CD4-positive, alpha-beta T cell (primary cell): Measurements from ENCODE around the gene BTBD9. TPM values are rescaled to one million over a fixed set of nuclear protein-coding genes. Genes with fewer than 3 reads are reported as not detected.

Experiments used
- ATAC-seq: fragments of 200-7000 bp; cut with Tn5 transposase; one replicate; pipeline ENCODE4 v1.10.0; 2022; ENCODE audit warnings: mild to moderate bottlenecking; ENCODE audit not compliant: poor library complexity
- CTCF ChIA-PET: fragments of 350-600 bp; sonication (Branson Sonifier 250); formaldehyde crosslinking; loops from one replicate; lab custom pipeline; 2021; ENCODE audit warnings: antibody characterized with exemption, inconsistent platforms; lab: Charles Lee
- POLR2A ChIA-PET: fragments of 350-600 bp; sonication (Branson Sonifier 250); formaldehyde crosslinking; loops from one replicate; lab custom pipeline; 2021; ENCODE audit warnings: antibody characterized with exemption, inconsistent platforms; lab: Charles Lee
- DNase-seq, 14 experiments: peaks; one replicate each; pipeline ENCODE4 v3.0.0-alpha.2; 2013 to 2020; ENCODE audit warnings: mixed read lengths in 2 of 14
- H3K27ac ChIP-seq, 2 donors: one replicate each; pipeline versions ENCODE4 v1.5.1 to v1.7.0; 2013; ENCODE audit warnings: low read length in 2 of 2, low read depth in 1 of 2, mild to moderate bottlenecking in 1 of 2
- H3K27me3 ChIP-seq, 2 experiments: 1 replicate in 1 of 2; 2 replicates in 1 of 2; pipeline versions ENCODE4 v1.6.1 to v1.7.0; 2013; ENCODE audit warnings: low read length in 2 of 2, control low read depth in 1 of 2, mild to moderate bottlenecking in 1 of 2, moderate library complexity in 1 of 2; ENCODE audit not compliant: insufficient read depth in 2 of 2, control insufficient read depth in 1 of 2
- H3K36me3 ChIP-seq: one replicate; pipeline ENCODE4 v1.6.1; 2013; ENCODE audit warnings: low read length, control low read depth; ENCODE audit not compliant: insufficient read depth
- H3K4me1 ChIP-seq: one replicate; pipeline ENCODE4 v1.6.1; 2013; ENCODE audit warnings: low read length, control low read depth; ENCODE audit not compliant: insufficient read depth
- H3K4me3 ChIP-seq: one replicate; pipeline ENCODE4 v1.5.1; 2013; ENCODE audit warnings: mild to moderate bottlenecking, low read length, moderate library complexity
- H3K9me3 ChIP-seq, 2 experiments: 1 replicate in 1 of 2; 2 replicates in 1 of 2; pipeline versions ENCODE4 v1.6.1 to v1.7.0; 2013; ENCODE audit warnings: low read length in 2 of 2, mild to moderate bottlenecking in 2 of 2, control low read depth in 1 of 2, moderate library complexity in 1 of 2; ENCODE audit not compliant: control insufficient read depth in 1 of 2, insufficient read depth in 1 of 2
- H3K27ac Mint-ChIP-seq: one replicate; pipeline ENCODE4 v1.8.0; 2020; ENCODE audit warnings: mixed read lengths
- H3K27me3 Mint-ChIP-seq: one replicate; pipeline ENCODE4 v1.8.0; 2021; ENCODE audit warnings: mixed read lengths
- H3K36me3 Mint-ChIP-seq: one replicate; pipeline ENCODE4 v1.8.0; 2021; ENCODE audit warnings: low read depth, mixed read lengths
- H3K4me1 Mint-ChIP-seq: one replicate; pipeline ENCODE4 v1.8.0; 2021; ENCODE audit warnings: low read depth, mixed read lengths
- H3K4me3 Mint-ChIP-seq: one replicate; pipeline ENCODE4 v1.8.0; 2020; ENCODE audit warnings: mild to moderate bottlenecking, mixed read lengths
- H3K9me3 Mint-ChIP-seq: one replicate; pipeline ENCODE4 v1.8.0; 2020; ENCODE audit warnings: mixed read lengths
- intact Hi-C, 2 experiments: fragments of 100-400 bp; cut with DNase I in 1 of 2; cut with micrococcal nuclease in 1 of 2; formaldehyde crosslinking; loops; one replicate each; pipeline versions ENCODE4 v1.15.1 to v1.9.0; 2023 to 2025; cut with DNase I, micrococcal nuclease
- total RNA-seq, 174 experiments: library from RNA in 2 of 174; stranded (reverse) in 2 of 174; gene quantifications; one replicate each; pipeline ENCODE4 v1.2.3 and lab custom pipeline; 2021 to 2026
- TF ChIP-seq, protein P1 (sequence below): fragments of 200-600 bp; IDR thresholded peaks from one replicate; pipeline ENCODE4 v1.8.0; 2022; ENCODE audit warnings: antibody characterized with exemption, mild to moderate bottlenecking

BTBD9 gene
- total RNA-seq, 2 experiments from 2014 or later, result 58.7 to 59.3 TPM

DNA sequence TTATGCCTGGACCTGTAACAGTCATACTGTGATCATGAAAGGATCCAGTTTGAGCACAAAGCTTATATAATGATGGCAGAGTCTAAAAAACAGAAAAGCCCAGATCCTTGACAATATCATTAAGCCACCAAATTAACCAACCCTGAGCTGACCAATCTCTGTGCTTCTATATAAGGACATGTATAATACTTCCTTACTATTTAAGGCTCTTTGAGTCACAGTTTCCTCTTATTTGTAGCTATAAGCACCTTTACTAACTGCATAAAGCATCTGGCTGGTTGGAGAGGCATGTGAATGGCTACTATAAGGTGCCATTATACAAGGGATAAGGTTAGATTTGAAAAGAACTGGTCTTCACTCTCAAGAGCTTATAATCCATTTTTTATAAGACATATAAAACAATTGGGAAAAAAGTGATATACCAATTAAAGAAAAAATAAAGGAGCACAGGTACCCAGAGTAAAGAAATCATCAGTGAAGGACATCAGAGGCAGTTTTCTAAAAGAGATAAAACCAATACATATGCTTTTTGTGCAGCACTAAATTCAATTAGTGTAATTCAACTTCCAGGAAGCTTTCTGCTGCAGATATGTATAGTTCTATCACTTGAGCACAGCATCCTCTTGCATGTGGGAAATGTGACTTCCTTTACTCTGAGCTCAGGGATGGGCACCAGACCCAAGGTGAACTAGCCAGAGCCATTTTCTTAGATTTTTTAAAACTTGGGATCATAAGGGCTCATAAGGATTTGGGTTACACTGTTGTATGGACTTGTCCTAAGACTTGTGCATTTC, 121.0 kb downstream of the BTBD9 start:
- intact Hi-C loops, result no loop called here
- H3K27me3 ChIP-seq, result no peaks in the 10 kb centered on the region
- no peaks in the 10 kb centered on the region for H3K36me3 ChIP-seq
- H3K27me3 Mint-ChIP-seq, result no peaks in the 10 kb centered on the region
- ATAC-seq (no peak), DNase-seq (no peak)
- TF ChIP-seq, protein P1, sequence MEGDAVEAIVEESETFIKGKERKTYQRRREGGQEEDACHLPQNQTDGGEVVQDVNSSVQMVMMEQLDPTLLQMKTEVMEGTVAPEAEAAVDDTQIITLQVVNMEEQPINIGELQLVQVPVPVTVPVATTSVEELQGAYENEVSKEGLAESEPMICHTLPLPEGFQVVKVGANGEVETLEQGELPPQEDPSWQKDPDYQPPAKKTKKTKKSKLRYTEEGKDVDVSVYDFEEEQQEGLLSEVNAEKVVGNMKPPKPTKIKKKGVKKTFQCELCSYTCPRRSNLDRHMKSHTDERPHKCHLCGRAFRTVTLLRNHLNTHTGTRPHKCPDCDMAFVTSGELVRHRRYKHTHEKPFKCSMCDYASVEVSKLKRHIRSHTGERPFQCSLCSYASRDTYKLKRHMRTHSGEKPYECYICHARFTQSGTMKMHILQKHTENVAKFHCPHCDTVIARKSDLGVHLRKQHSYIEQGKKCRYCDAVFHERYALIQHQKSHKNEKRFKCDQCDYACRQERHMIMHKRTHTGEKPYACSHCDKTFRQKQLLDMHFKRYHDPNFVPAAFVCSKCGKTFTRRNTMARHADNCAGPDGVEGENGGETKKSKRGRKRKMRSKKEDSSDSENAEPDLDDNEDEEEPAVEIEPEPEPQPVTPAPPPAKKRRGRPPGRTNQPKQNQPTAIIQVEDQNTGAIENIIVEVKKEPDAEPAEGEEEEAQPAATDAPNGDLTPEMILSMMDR, result no peak
- no peak overlapping the region for H3K4me3 ChIP-seq
- H3K4me3 Mint-ChIP-seq, result no peak overlapping the region
- CTCF ChIA-PET, result interaction anchor here (2.1 kb wide), 1 partner anchor 13 kb away, joined by 4 read pairs; no protein-coding TSS in a partner anchor
- H3K4me1 ChIP-seq, result no peaks in the 10 kb centered on the region
- no peaks in the 10 kb centered on the region for H3K9me3 Mint-ChIP-seq
- POLR2A ChIA-PET, result interaction anchor here (0.7 kb wide), 1 partner anchor 847 kb away, joined by 5 read pairs; no protein-coding TSS in a partner anchor
- no peaks in the 10 kb centered on the region for H3K9me3 ChIP-seq
- H3K36me3 Mint-ChIP-seq, result no peaks in the 10 kb centered on the region
- no peak overlapping the region for H3K27ac Mint-ChIP-seq
- H3K27ac ChIP-seq, result no peak overlapping the region
- peaks cover 38% of the 10 kb centered on the region for H3K4me1 Mint-ChIP-seq

DNA sequence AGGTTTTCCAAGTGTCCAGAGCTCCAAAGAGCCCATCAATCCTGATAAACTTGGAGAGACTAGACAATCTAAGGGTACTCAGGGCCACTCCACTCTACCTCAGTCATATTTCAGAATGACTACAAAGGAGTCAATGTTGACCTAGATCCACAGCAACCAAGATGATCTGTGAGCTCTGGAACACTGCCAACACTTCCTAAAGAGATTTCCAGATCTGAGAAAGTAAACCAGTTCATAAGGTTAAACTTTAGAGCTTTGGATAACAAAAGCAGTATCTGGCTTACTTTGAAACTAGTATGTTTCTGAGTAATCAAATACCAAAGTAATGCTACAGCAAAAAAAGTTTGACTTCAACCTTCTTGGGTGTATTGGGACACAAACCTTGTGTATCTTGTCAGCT, 122.7 kb downstream of the BTBD9 start:
- CTCF ChIA-PET, result no interaction called here

GRCh38 chr6:38514399-38514798, 125.3 kb downstream of the BTBD9 start:
- ATAC-seq (no peak), DNase-seq (no peak)
- Mint-ChIP-seq H3K27me3 (no peaks in the 10 kb centered on the region), H3K4me3 (no peak overlapping the region), H3K4me1 (peaks cover 29% of the 10 kb centered on the region), H3K36me3 (no peaks in the 10 kb centered on the region), H3K9me3 (no peaks in the 10 kb centered on the region), H3K27ac (no peak overlapping the region)
- TF ChIP-seq, protein P1, result no peak
- CTCF ChIA-PET, result no interaction called here
- H3K9me3 ChIP-seq, result no peaks in the 10 kb centered on the region
- H3K27ac ChIP-seq, result no peak overlapping the region
- no peaks in the 10 kb centered on the region for H3K4me1 ChIP-seq
- intact Hi-C loops, result no loop called here
- no peaks in the 10 kb centered on the region for H3K27me3 ChIP-seq
- no peaks in the 10 kb centered on the region for H3K36me3 ChIP-seq
- POLR2A ChIA-PET, result interaction anchor here (0.7 kb wide), 1 partner anchor 110 kb away, joined by 3 read pairs; no protein-coding TSS in a partner anchor
- no peak overlapping the region for H3K4me3 ChIP-seq

More for the DNA sequence above, 122.7 kb downstream of the BTBD9 start:
- Histone ChIP-seq H3K36me3 (no peaks in the 10 kb centered on the region), H3K9me3 (no peaks in the 10 kb centered on the region), H3K27me3 (no peaks in the 10 kb centered on the region), H3K4me1 (no peaks in the 10 kb centered on the region), H3K27ac (no peak overlapping the region), H3K4me3 (no peak overlapping the region)
- POLR2A ChIA-PET, result interaction anchor here (0.6 kb wide), 1 partner anchor 41 kb away, joined by 5 read pairs; no protein-coding TSS in a partner anchor
- no peak for ATAC-seq
- Mint-ChIP-seq H3K27me3 (no peaks in the 10 kb centered on the region), H3K4me3 (no peak overlapping the region), H3K4me1 (peaks cover 33% of the 10 kb centered on the region), H3K9me3 (no peaks in the 10 kb centered on the region), H3K36me3 (no peaks in the 10 kb centered on the region), H3K27ac (no peak overlapping the region)
- intact Hi-C loops, result no loop called here
- no peak for DNase-seq
- TF ChIP-seq, protein P1, result no peak
